Measurements from ENCODE around the gene ANKZF1.
A peak's percentile ranks its signal among the peaks of the same experiment; 100 is the strongest.
"Not testable (repeated sequence)": the region's sequence is repeated elsewhere in the genome, so short reads cannot be mapped to it uniquely, and the experiment has no call there.

ANKZF1 gene

GRCh38 chr2:219229305-219230058, at the start of gene ANKZF1, which contains the start of gene ATG9A:
Gene ANKZF1, plus strand, starts transcription at chr2:219229806. Its CDS starts 452 bp downstream, at chr2:219230258.
Gene ATG9A, minus strand, starts transcription at chr2:219229636. Its CDS starts 1,612 bp downstream, at chr2:219228024.
- ATAC-seq (peak; percentile 97), DNase-seq (ENCODE audit: low spot score in 2 of 2) (peak; percentile 91 to 97)
- Mint-ChIP-seq H3K27ac (peak within 1 kb of the TSS; percentile 98), H3K36me3 (peaks cover 86% of the 10 kb centered on the region), H3K4me3 (peak within 1 kb of the TSS; percentile 98), H3K9me3 (no peaks in the 10 kb centered on the region), H3K4me1 (peaks cover 56% of the 10 kb centered on the region)

- no peak for DNase-seq (ENCODE audit: low spot score in 2 of 2)
- peaks cover 48% of the 10 kb centered on the region for H3K4me1 Mint-ChIP-seq
- H3K36me3 Mint-ChIP-seq, result peaks cover 84% of the 10 kb centered on the region
- H3K27ac Mint-ChIP-seq, result peak overlapping the region; percentile 99
- H3K4me3 Mint-ChIP-seq, result no peak overlapping the region
- ATAC-seq, result no peak
- H3K9me3 Mint-ChIP-seq, result no peaks in the 10 kb centered on the region
These were observed 48.6 kb upstream of the ANKZF1 start for GRCh38 chr2:219180961-219181360.

- H3K4me3 Mint-ChIP-seq, result no peak overlapping the region
- H3K9me3 Mint-ChIP-seq, result no peaks in the 10 kb centered on the region
- no peak for DNase-seq (ENCODE audit: low spot score in 2 of 2)
- ATAC-seq, result no peak
- H3K4me1 Mint-ChIP-seq, result peaks cover 48% of the 10 kb centered on the region
- peak overlapping the region; percentile 99 for H3K27ac Mint-ChIP-seq
- peaks cover 87% of the 10 kb centered on the region for H3K36me3 Mint-ChIP-seq
These were observed 48.1 kb upstream of the ANKZF1 start for GRCh38 chr2:219181531-219181930.

GRCh38 chr2:219182331-219183150, 47.1 kb upstream of the ANKZF1 start:
- peaks cover 50% of the 10 kb centered on the region for H3K4me1 Mint-ChIP-seq
- peak overlapping the region; percentile 99 for H3K27ac Mint-ChIP-seq
- H3K36me3 Mint-ChIP-seq, result peaks cover 81% of the 10 kb centered on the region
- DNase-seq (ENCODE audit: low spot score in 2 of 2), result no peak
- ATAC-seq, result no peak
- no peak overlapping the region for H3K4me3 Mint-ChIP-seq
- H3K9me3 Mint-ChIP-seq, result no peaks in the 10 kb centered on the region

GRCh38 chr2:219183151-219183772, 46.3 kb upstream of the ANKZF1 start:
- no peak for DNase-seq (ENCODE audit: low spot score in 2 of 2)
- H3K4me3 Mint-ChIP-seq, result no peak overlapping the region

GRCh38 chr2:219184121-219184520, 45.5 kb upstream of the ANKZF1 start:
- ATAC-seq (no peak), DNase-seq (ENCODE audit: low spot score in 2 of 2) (no peak)
- Mint-ChIP-seq H3K9me3 (no peaks in the 10 kb centered on the region), H3K36me3 (peaks cover 69% of the 10 kb centered on the region), H3K4me1 (peaks cover 43% of the 10 kb centered on the region), H3K4me3 (no peak overlapping the region), H3K27ac (no peak overlapping the region)

More at GRCh38 chr2:219183151-219183772, 46.3 kb upstream of the ANKZF1 start:
- no peak for ATAC-seq
- H3K27ac Mint-ChIP-seq, result peak overlapping the region; percentile 99
- peaks cover 49% of the 10 kb centered on the region for H3K4me1 Mint-ChIP-seq
- no peaks in the 10 kb centered on the region for H3K9me3 Mint-ChIP-seq
- peaks cover 77% of the 10 kb centered on the region for H3K36me3 Mint-ChIP-seq

- ATAC-seq (peak; percentile 94), DNase-seq (ENCODE audit: low spot score in 2 of 2) (no peak)
- H3K4me1 Mint-ChIP-seq, result peaks cover 22% of the 10 kb centered on the region
- H3K4me3 Mint-ChIP-seq, result peak overlapping the region; percentile 2
- H3K27ac Mint-ChIP-seq, result peak overlapping the region; percentile 58
- peaks cover 44% of the 10 kb centered on the region for H3K36me3 Mint-ChIP-seq
- no peaks in the 10 kb centered on the region for H3K9me3 Mint-ChIP-seq
These were observed 42.7 kb upstream of the ANKZF1 start for GRCh38 chr2:219186754-219187456.

- no peaks in the 10 kb centered on the region for H3K36me3 Mint-ChIP-seq
- H3K4me1 Mint-ChIP-seq, result peaks cover 19% of the 10 kb centered on the region
- no peak overlapping the region for H3K27ac Mint-ChIP-seq
- no peaks in the 10 kb centered on the region for H3K9me3 Mint-ChIP-seq
- no peak for ATAC-seq
- H3K4me3 Mint-ChIP-seq, result no peak overlapping the region
- DNase-seq (ENCODE audit: low spot score in 2 of 2), result no peak
These were observed 32.2 kb upstream of the ANKZF1 start for GRCh38 chr2:219197388-219197787.

- H3K4me3 Mint-ChIP-seq, result peak overlapping the region; percentile 71
- H3K36me3 Mint-ChIP-seq, result no peaks in the 10 kb centered on the region
- H3K4me1 Mint-ChIP-seq, result peaks cover 19% of the 10 kb centered on the region
- DNase-seq (ENCODE audit: low spot score in 2 of 2), result no peak
- H3K9me3 Mint-ChIP-seq, result no peaks in the 10 kb centered on the region
- no peak for ATAC-seq
- H3K27ac Mint-ChIP-seq, result peak overlapping the region; percentile 3
These were observed 30.6 kb upstream of the ANKZF1 start for GRCh38 chr2:219198974-219199373.

- peaks cover 19% of the 10 kb centered on the region for H3K4me1 Mint-ChIP-seq
- DNase-seq (ENCODE audit: low spot score in 2 of 2) (no peak), ATAC-seq (no peak)
- H3K36me3 Mint-ChIP-seq, result no peaks in the 10 kb centered on the region
- H3K27ac Mint-ChIP-seq, result peak overlapping the region; percentile 3
- peak overlapping the region; percentile 71 for H3K4me3 Mint-ChIP-seq
- H3K9me3 Mint-ChIP-seq, result peaks cover 2% of the 10 kb centered on the region
These were observed 30.0 kb upstream of the ANKZF1 start for GRCh38 chr2:219199470-219200211.

GRCh38 chr2:219200502-219201326, 28.9 kb upstream of the ANKZF1 start:
- H3K36me3 Mint-ChIP-seq, ATAC-seq, H3K9me3 Mint-ChIP-seq: not testable (repeated sequence)
- H3K4me3 Mint-ChIP-seq, result peak overlapping the region; percentile 71
- H3K27ac Mint-ChIP-seq, result peak overlapping the region; percentile 93
- DNase-seq (ENCODE audit: low spot score in 2 of 2), result peak in 1 of 2 donors; percentile 71
- H3K4me1 Mint-ChIP-seq, result peaks cover 19% of the 10 kb centered on the region

- not testable (repeated sequence) for H3K4me3 Mint-ChIP-seq; ATAC-seq; H3K9me3 Mint-ChIP-seq; H3K36me3 Mint-ChIP-seq; H3K27ac Mint-ChIP-seq; DNase-seq (ENCODE audit: low spot score in 2 of 2)
- H3K4me1 Mint-ChIP-seq, result peaks cover 19% of the 10 kb centered on the region
These were observed 28.3 kb upstream of the ANKZF1 start for GRCh38 chr2:219201331-219201730.

- Mint-ChIP-seq H3K36me3 (peaks cover 22% of the 10 kb centered on the region), H3K4me3 (peak overlapping the region; percentile 78), H3K4me1 (peaks cover 32% of the 10 kb centered on the region), H3K27ac (no peak overlapping the region), H3K9me3 (peaks cover 2% of the 10 kb centered on the region)
- DNase-seq (ENCODE audit: low spot score in 2 of 2) (no peak), ATAC-seq (no peak)
These were observed 25.0 kb upstream of the ANKZF1 start for GRCh38 chr2:219204425-219205164.

All from stimulated activated effector memory CD8-positive, alpha-beta T cell treated with anti-CD3 and anti-CD28 coated beads, Interleukin-12 subunit alpha, Interleukin-12 subunit beta, amount 100 ng/mL, for 72 hours (primary cell).